H1 (cell line): Measurements from ENCODE around the gene ZNRF3. TPM values are rescaled to one million over a fixed set of nuclear protein-coding genes. Genes with fewer than 3 reads are reported as not detected.

Experiments
- CTCF ChIA-PET: fragments of 300-600 bp; sonication (Branson Sonifier 250); formaldehyde crosslinking; loops from one replicate; lab custom pipeline; 2021; ENCODE audit not compliant: partially characterized antibody; lab: Charles Lee
- POLR2A ChIA-PET: fragments of 300-600 bp; sonication (Branson Sonifier 250); formaldehyde crosslinking; loops from one replicate; lab custom pipeline; 2021; ENCODE audit warnings: inconsistent platforms; ENCODE audit not compliant: partially characterized antibody; lab: Charles Lee
- DNase-seq, 2 experiments: peaks; one replicate each; pipeline versions ENCODE4 v3.0.0 to v3.0.0-alpha.2; 2010 to 2022; ENCODE audit warnings: low spot score in 2 of 2, low read depth in 1 of 2, mixed read lengths in 1 of 2
- FAIRE-seq: peaks from 2 replicates; lab custom pipeline; 2011; peaks lifted over from hg19 to GRCh38; lab: Jason Lieb, UNC
- H2AFZ ChIP-seq: 2 replicates; pipeline ENCODE4 v1.8.1; 2012; ENCODE audit warnings: low read length, inconsistent platforms
- H2AK5ac ChIP-seq: 2 replicates; pipeline ENCODE4 v1.6.1; 2013; ENCODE audit warnings: low read depth, low read length
- H2BK120ac ChIP-seq: replicated peaks from 2 replicates; pipeline ENCODE3; 2013; ENCODE audit warnings: low read depth, low read length, inconsistent platforms
- H2BK12ac ChIP-seq: 2 replicates; pipeline ENCODE4 v1.6.1; 2013; ENCODE audit warnings: low read depth, low read length
- H2BK15ac ChIP-seq: 2 replicates; pipeline ENCODE4 v1.6.1; 2013; ENCODE audit warnings: low read length
- H2BK20ac ChIP-seq: 2 replicates; pipeline ENCODE4 v1.6.1; 2013; ENCODE audit warnings: low read length
- H2BK5ac ChIP-seq: 2 replicates; pipeline ENCODE4 v1.6.1; 2013; ENCODE audit warnings: low read depth, low read length
- H3K14ac ChIP-seq: 2 replicates; pipeline ENCODE4 v1.6.1; 2013; ENCODE audit warnings: inconsistent platforms; ENCODE audit not compliant: insufficient read length
- H3K18ac ChIP-seq: 2 replicates; pipeline ENCODE4 v1.6.1; 2013; ENCODE audit warnings: low read length; ENCODE audit errors: extremely low read depth
- H3K23ac ChIP-seq: 2 replicates; pipeline ENCODE4 v1.6.1; 2013; ENCODE audit warnings: inconsistent platforms; ENCODE audit not compliant: insufficient read length
- H3K23me2 ChIP-seq: 2 replicates; pipeline ENCODE4 v1.6.1; 2013; ENCODE audit warnings: low read depth, low read length
- H3K27ac ChIP-seq: 2 replicates; pipeline ENCODE4 v1.6.1; 2011; ENCODE audit warnings: low read depth, low read length, inconsistent platforms
- H3K27me3 ChIP-seq, 4 experiments: replicated peaks in 1 of 4; 1 replicate in 1 of 4; 2 replicates in 3 of 4; pipeline versions ENCODE4 v1.6.1 to v1.8.1; 2011 to 2013; ENCODE audit warnings: low read length in 3 of 4, mild to moderate bottlenecking in 3 of 4, inconsistent platforms in 2 of 4, mixed read lengths in 2 of 4, moderate library complexity in 1 of 4; ENCODE audit not compliant: control insufficient read depth in 3 of 4, insufficient read depth in 3 of 4; ENCODE audit errors: extremely low read depth in 1 of 4
- H3K36me3 ChIP-seq, 4 experiments: 2 replicates each; pipeline versions ENCODE4 v1.6.1 to v1.8.1; 2011 to 2013; ENCODE audit warnings: mild to moderate bottlenecking in 4 of 4, low read length in 3 of 4, moderate library complexity in 2 of 4, control low read depth in 1 of 4, inconsistent platforms in 1 of 4; ENCODE audit not compliant: insufficient read depth in 4 of 4, control insufficient read depth in 2 of 4
- H3K4ac ChIP-seq: replicated peaks from 2 replicates; pipeline ENCODE3; 2013; ENCODE audit warnings: low read length, low read depth, mixed read lengths, inconsistent platforms; ENCODE audit not compliant: insufficient read length
- H3K4me1 ChIP-seq, 4 experiments: replicated peaks in 1 of 4; 1 replicate in 1 of 4; 2 replicates in 3 of 4; pipeline versions ENCODE4 v1.6.1 to v1.8.1; 2011 to 2013; ENCODE audit warnings: low read length in 3 of 4, inconsistent platforms in 2 of 4, mixed read lengths in 1 of 4; ENCODE audit not compliant: insufficient read depth in 4 of 4, control insufficient read depth in 3 of 4
- H3K4me2 ChIP-seq, 2 experiments: 2 replicates each; pipeline versions ENCODE4 v1.6.1 to v1.8.1; 2011 to 2013; ENCODE audit warnings: low read depth in 2 of 2, low read length in 2 of 2, control low read depth in 1 of 2, inconsistent platforms in 1 of 2, mild to moderate bottlenecking in 1 of 2; ENCODE audit not compliant: insufficient read depth in 1 of 2
- H3K4me3 ChIP-seq, 4 experiments: fragments of 200-600, 300-600 bp in 1 of 4; sonication (generic), shearing (Covaris generic), sonication (Bioruptor Twin) in 1 of 4; 2 replicates each; pipeline versions ENCODE4 v1.5.1 to v1.8.1; 2011 to 2016; ENCODE audit warnings: low read length in 4 of 4, low read depth in 3 of 4, control low read depth in 2 of 4, inconsistent platforms in 2 of 4, mild to moderate bottlenecking in 2 of 4, mixed read lengths in 1 of 4, moderate library complexity in 1 of 4; ENCODE audit not compliant: insufficient read depth in 2 of 4; ENCODE audit errors: extremely low read depth in 1 of 4
- H3K56ac ChIP-seq: replicated peaks from 2 replicates; pipeline ENCODE3; 2013; ENCODE audit warnings: low read depth, mild to moderate bottlenecking, mixed read lengths, low read length, inconsistent platforms; ENCODE audit not compliant: insufficient read length
- H3K79me1 ChIP-seq: 2 replicates; pipeline ENCODE4 v1.6.1; 2013; ENCODE audit warnings: low read depth, low read length, control low read depth
- H3K79me2 ChIP-seq, 2 experiments: 2 replicates each; pipeline versions ENCODE4 v1.6.1 to v1.8.1; 2012 to 2013; ENCODE audit warnings: low read length in 2 of 2, mild to moderate bottlenecking in 2 of 2, inconsistent platforms in 1 of 2; ENCODE audit not compliant: insufficient read depth in 2 of 2, control insufficient read depth in 1 of 2
- H3K9ac ChIP-seq, 4 experiments: replicated peaks in 1 of 4; 1 replicate in 1 of 4; 2 replicates in 3 of 4; pipeline versions ENCODE4 v1.6.1 to v1.8.1; 2011 to 2013; ENCODE audit warnings: low read depth in 3 of 4, low read length in 3 of 4, control low read depth in 2 of 4, mild to moderate bottlenecking in 2 of 4, moderate library complexity in 2 of 4, inconsistent platforms in 1 of 4; ENCODE audit errors: extremely low read depth in 1 of 4
- H3K9me3 ChIP-seq, 2 experiments: 2 replicates each; pipeline versions ENCODE4 v1.6.1 to v1.8.1; 2012 to 2013; ENCODE audit warnings: mild to moderate bottlenecking in 2 of 2, moderate library complexity in 2 of 2, control low read depth in 1 of 2, inconsistent platforms in 1 of 2, low read depth in 1 of 2, low read length in 1 of 2, mixed read lengths in 1 of 2; ENCODE audit not compliant: insufficient read depth in 2 of 2
- H4K20me1 ChIP-seq, 2 experiments: replicated peaks in 1 of 2; 2 replicates each; pipeline versions ENCODE3 to v1.8.1; 2011 to 2013; ENCODE audit warnings: inconsistent platforms in 2 of 2, low read length in 2 of 2, mild to moderate bottlenecking in 1 of 2; ENCODE audit not compliant: insufficient read depth in 2 of 2, control insufficient read depth in 1 of 2
- H4K5ac ChIP-seq: 2 replicates; pipeline ENCODE4 v1.6.1; 2013; ENCODE audit warnings: low read length, low read depth, mixed read lengths, inconsistent platforms; ENCODE audit not compliant: insufficient read length
- H4K8ac ChIP-seq: 2 replicates; pipeline ENCODE4 v1.8.0; 2013; ENCODE audit warnings: mild to moderate bottlenecking, moderate library complexity, low read length, inconsistent platforms; ENCODE audit not compliant: insufficient read depth; ENCODE audit errors: extremely low read depth
- H4K91ac ChIP-seq: replicated peaks from 2 replicates; pipeline ENCODE3; 2013; ENCODE audit warnings: low read length, mixed read lengths, inconsistent platforms; ENCODE audit not compliant: insufficient read length
- CBX5 ChIP-seq: fragments of 300-800, 300-1000 bp; sonication (generic); IDR thresholded peaks from 2 replicates; pipeline ENCODE4 v1.7.1; 2016; ENCODE audit warnings: antibody characterized with exemption, low read length, low read depth
- CREB1 ChIP-seq: IDR thresholded peaks from 2 replicates; pipeline ENCODE4 v1.6.1; 2012; ENCODE audit warnings: inconsistent platforms
- CTBP2 ChIP-seq: IDR thresholded peaks from 2 replicates; pipeline ENCODE4 v1.7.0; 2011; ENCODE audit warnings: borderline replicate concordance, mild to moderate bottlenecking, moderate library complexity, mixed read lengths, low read length; ENCODE audit not compliant: insufficient read depth, insufficient read length
- EP300 ChIP-seq, 2 experiments: IDR thresholded peaks; 1 replicate in 1 of 2; 2 replicates in 1 of 2; pipeline ENCODE4 v1.6.1; 2011 to 2012; ENCODE audit warnings: low read depth in 2 of 2, low read length in 2 of 2, mild to moderate bottlenecking in 2 of 2, borderline replicate concordance in 1 of 2, inconsistent platforms in 1 of 2, moderate library complexity in 1 of 2
- FOSL1 ChIP-seq: IDR thresholded peaks from 2 replicates; pipeline ENCODE4 v1.6.1; 2011; ENCODE audit warnings: mild to moderate bottlenecking, low read depth, low read length, moderate library complexity; ENCODE audit not compliant: insufficient read depth
- KDM4A ChIP-seq: IDR thresholded peaks from one replicate; pipeline ENCODE4 v1.7.1; 2012; ENCODE audit warnings: low read depth, mild to moderate bottlenecking, moderate library complexity, low read length, inconsistent platforms; ENCODE audit not compliant: severe bottlenecking
- SRF ChIP-seq: IDR thresholded peaks from 2 replicates; pipeline ENCODE4 v1.6.1; 2011; ENCODE audit warnings: mild to moderate bottlenecking, low read depth, low read length, moderate library complexity
- TAF7 ChIP-seq: optimal IDR thresholded peaks from 2 replicates; pipeline ENCODE3; 2011; ENCODE audit warnings: low read depth, mild to moderate bottlenecking, inconsistent platforms, low read length, moderate library complexity, borderline replicate concordance
- USF2 ChIP-seq: IDR thresholded peaks from 2 replicates; pipeline ENCODE4 v1.6.1; 2011; ENCODE audit warnings: low read length, improper control_type of control experiment
- ZNF274 ChIP-seq: IDR thresholded peaks from 2 replicates; pipeline ENCODE4 v1.7.0; 2012; ENCODE audit warnings: low read length, borderline replicate concordance; ENCODE audit errors: extremely low read depth
- WGBS, 2 experiments: shearing (Covaris generic) in 1 of 2; methylation state at CpG; one replicate each; pipeline versions ENCODE4 v1.1.6 to v1.1.7; 2013 to 2015; ENCODE audit warnings: low lambda C conversion rate in 2 of 2, mixed read lengths in 2 of 2, inconsistent platforms in 1 of 2, low coverage in 1 of 2, missing lambda C conversion rate in 1 of 2; ENCODE audit not compliant: insufficient replicate concordance in 2 of 2, insufficient coverage in 1 of 2, insufficient read length in 1 of 2; ENCODE audit errors: extremely low coverage in 1 of 2, missing lambda C conversion rate in 1 of 2; 5-methylcytosine and 5-hydroxymethylcytosine counted together
- polyA plus RNA-seq, 7 experiments: library from polyadenylated mRNA; depleted of rRNA in 3 of 7; stranded (reverse) in 5 of 7; unstranded in 2 of 7; fragments of >200 nt in 5 of 7; fragments of 200-250 nt in 2 of 7; gene quantifications; 1 replicate in 5 of 7; 2 replicates in 1 of 7; 4 replicates in 1 of 7; pipeline versions ENCODE4 v1.2.1 to v1.2.3, GENCODE V29; 2011 to 2013; ENCODE audit warnings: missing spikeins in 2 of 7, mixed read lengths in 2 of 7
- total RNA-seq: library from RNA; stranded (reverse); fragmentation: NEBNext Ultra II Directional; extraction: Animal tissue kit (Norgen Biotek cat#: 25700); gene quantifications from 2 replicates; pipeline ENCODE4 v1.2.1, GENCODE V29; 2021

Gene ZNRF3
- total and polyA plus RNA-seq, 2 of the 8 experiments (the other 6 are each of a cell fraction or from before 2014, with no cell fraction given): 14.1 to 21.7 TPM

- Histone ChIP-seq H2AK5ac (no peak overlapping the region), H3K23ac (no peak overlapping the region), H3K36me3 (no peaks in the 10 kb centered on the region), H3K79me1 (peaks cover 12% of the 10 kb centered on the region), H2AFZ (no peak overlapping the region), H4K91ac (no peak overlapping the region), H3K18ac (no peak overlapping the region), H2BK12ac (no peak overlapping the region), H2BK5ac (no peak overlapping the region), H3K27me3 (no peaks in the 10 kb centered on the region), H3K56ac (no peak overlapping the region), H3K9ac (no peak overlapping the region), H4K8ac (no peak overlapping the region), H3K79me2 (peaks cover 25 to 97% of the 10 kb centered on the region in 2 experiments), H2BK20ac (no peak overlapping the region), H3K4ac (no peak overlapping the region), H2BK15ac (no peak overlapping the region), H3K9me3 (no peaks in the 10 kb centered on the region), H3K27ac (no peak overlapping the region), H4K20me1 (peaks cover 37 to 38% of the 10 kb centered on the region in 2 experiments), H3K4me3 (no peak overlapping the region), H2BK120ac (no peak overlapping the region), H3K4me2 (no peak overlapping the region), H3K14ac (no peak overlapping the region), H4K5ac (no peak overlapping the region), H3K4me1 (peaks cover 8 to 17% (median 13%) of the 10 kb centered on the region in 4 experiments; a peak in 6 of 7 replicates), H3K23me2 (peaks cover 5% of the 10 kb centered on the region)
- ChIA-PET POLR2A (no interaction called here), CTCF (no interaction called here)
- no peak for DNase-seq
- 94% methylated on average over 6 of the region's 6 CpGs; no CpG with 5 or more reads in 1 of the 2 experiments for WGBS, 2 experiments
- no peak for FAIRE-seq
- TF ChIP-seq CREB1: no peak
- no peak for TF ChIP-seq TAF7
- no peak for TF ChIP-seq ZNF274
- TF ChIP-seq KDM4A: no peak
- no peak for TF ChIP-seq FOSL1
- TF ChIP-seq EP300 (IDR thresholded peaks at IDR 0.05; ENCODE audit: borderline replicate concordance in 1 of 2, low read depth in 2 of 2, low read length in 2 of 2): no peak
- TF ChIP-seq SRF: no peak
- no peak for TF ChIP-seq USF2
- no peak for TF ChIP-seq CTBP2
- no peak for TF ChIP-seq CBX5
These were observed 6.2 kb downstream of the ZNRF3 start for GRCh38 chr22:28889478-28890024.
